GM10847 (cell line): Measurements from ENCODE around the gene ANKRD44.

Source experiments
- POLR2A ChIP-seq: IDR thresholded peaks from 2 replicates; pipeline ENCODE4 v1.6.1; 2011; ENCODE audit not compliant: insufficient read length; ENCODE audit errors: extremely low read depth

Gene ANKRD44

GRCh38 chr2:197076652-197077051 is 233.9 kb downstream of the ANKRD44 start:
- TF ChIP-seq POLR2A = no peak

GRCh38 chr2:197075754-197076337 is 234.7 kb downstream of the ANKRD44 start:
- no peak for TF ChIP-seq POLR2A

- TF ChIP-seq POLR2A = no peak
These were observed 235.3 kb downstream of the ANKRD44 start for GRCh38 chr2:197075281-197075680.

GRCh38 chr2:197073701-197074433 is 236.7 kb downstream of the ANKRD44 start:
- no peak for TF ChIP-seq POLR2A

GRCh38 chr2:197073270-197073669 is 237.3 kb downstream of the ANKRD44 start:
- no peak for TF ChIP-seq POLR2A

GRCh38 chr2:197072533-197072932 is 238.0 kb downstream of the ANKRD44 start:
- TF ChIP-seq POLR2A = no peak

- no peak for TF ChIP-seq POLR2A
These were observed 238.7 kb downstream of the ANKRD44 start for GRCh38 chr2:197071790-197072436.

GRCh38 chr2:197071213-197071612 is 239.4 kb downstream of the ANKRD44 start:
- no peak for TF ChIP-seq POLR2A

- no peak for TF ChIP-seq POLR2A
These were observed 240.6 kb downstream of the ANKRD44 start for GRCh38 chr2:197069958-197070357.

GRCh38 chr2:197059477-197059876 is 251.1 kb downstream of the ANKRD44 start:
- no peak for TF ChIP-seq POLR2A

GRCh38 chr2:197058777-197059300 is 251.7 kb downstream of the ANKRD44 start:
- TF ChIP-seq POLR2A = no peak

- no peak for TF ChIP-seq POLR2A
These were observed 252.6 kb downstream of the ANKRD44 start for GRCh38 chr2:197057959-197058358.

- no peak for TF ChIP-seq POLR2A
These were observed 255.5 kb downstream of the ANKRD44 start for GRCh38 chr2:197055045-197055444.

- TF ChIP-seq POLR2A = no peak
These were observed 256.1 kb downstream of the ANKRD44 start for GRCh38 chr2:197054437-197054836.

GRCh38 chr2:197052356-197052755 is 258.2 kb downstream of the ANKRD44 start:
- TF ChIP-seq POLR2A = no peak

- no peak for TF ChIP-seq POLR2A
These were observed 265.5 kb downstream of the ANKRD44 start for GRCh38 chr2:197045115-197045514.
